LNCAP (cell line): ENCODE data around the gene SUSD1.

Source experiments
- TF ChIP-seq, protein P1 (sequence below): fragments of 450-650 bp; IDR thresholded peaks from 2 replicates; pipeline ENCODE4 v1.5.1; 2017; ENCODE audit warnings: mild to moderate bottlenecking

Gene SUSD1

DNA sequence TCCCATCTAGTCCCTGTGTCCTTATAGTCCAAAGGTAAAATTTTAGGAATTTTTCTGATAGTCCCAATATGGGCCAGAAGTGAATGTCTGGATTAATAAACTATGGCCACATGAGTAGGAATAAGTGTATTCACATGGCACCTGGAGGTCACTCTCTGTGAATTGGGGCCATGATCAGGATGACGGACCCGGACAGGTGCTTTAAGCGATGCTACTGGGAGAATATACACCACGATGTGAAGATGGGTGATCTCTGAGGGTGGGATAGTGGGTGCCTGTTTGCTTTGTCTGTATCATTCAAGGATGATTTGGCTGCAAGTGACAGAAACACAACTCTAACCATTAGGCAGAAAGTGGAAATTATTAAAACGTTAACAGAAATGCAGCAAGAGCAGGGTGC, 177.3 kb downstream of the SUSD1 start:
- TF ChIP-seq, protein P1, sequence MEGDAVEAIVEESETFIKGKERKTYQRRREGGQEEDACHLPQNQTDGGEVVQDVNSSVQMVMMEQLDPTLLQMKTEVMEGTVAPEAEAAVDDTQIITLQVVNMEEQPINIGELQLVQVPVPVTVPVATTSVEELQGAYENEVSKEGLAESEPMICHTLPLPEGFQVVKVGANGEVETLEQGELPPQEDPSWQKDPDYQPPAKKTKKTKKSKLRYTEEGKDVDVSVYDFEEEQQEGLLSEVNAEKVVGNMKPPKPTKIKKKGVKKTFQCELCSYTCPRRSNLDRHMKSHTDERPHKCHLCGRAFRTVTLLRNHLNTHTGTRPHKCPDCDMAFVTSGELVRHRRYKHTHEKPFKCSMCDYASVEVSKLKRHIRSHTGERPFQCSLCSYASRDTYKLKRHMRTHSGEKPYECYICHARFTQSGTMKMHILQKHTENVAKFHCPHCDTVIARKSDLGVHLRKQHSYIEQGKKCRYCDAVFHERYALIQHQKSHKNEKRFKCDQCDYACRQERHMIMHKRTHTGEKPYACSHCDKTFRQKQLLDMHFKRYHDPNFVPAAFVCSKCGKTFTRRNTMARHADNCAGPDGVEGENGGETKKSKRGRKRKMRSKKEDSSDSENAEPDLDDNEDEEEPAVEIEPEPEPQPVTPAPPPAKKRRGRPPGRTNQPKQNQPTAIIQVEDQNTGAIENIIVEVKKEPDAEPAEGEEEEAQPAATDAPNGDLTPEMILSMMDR, result no peak

DNA sequence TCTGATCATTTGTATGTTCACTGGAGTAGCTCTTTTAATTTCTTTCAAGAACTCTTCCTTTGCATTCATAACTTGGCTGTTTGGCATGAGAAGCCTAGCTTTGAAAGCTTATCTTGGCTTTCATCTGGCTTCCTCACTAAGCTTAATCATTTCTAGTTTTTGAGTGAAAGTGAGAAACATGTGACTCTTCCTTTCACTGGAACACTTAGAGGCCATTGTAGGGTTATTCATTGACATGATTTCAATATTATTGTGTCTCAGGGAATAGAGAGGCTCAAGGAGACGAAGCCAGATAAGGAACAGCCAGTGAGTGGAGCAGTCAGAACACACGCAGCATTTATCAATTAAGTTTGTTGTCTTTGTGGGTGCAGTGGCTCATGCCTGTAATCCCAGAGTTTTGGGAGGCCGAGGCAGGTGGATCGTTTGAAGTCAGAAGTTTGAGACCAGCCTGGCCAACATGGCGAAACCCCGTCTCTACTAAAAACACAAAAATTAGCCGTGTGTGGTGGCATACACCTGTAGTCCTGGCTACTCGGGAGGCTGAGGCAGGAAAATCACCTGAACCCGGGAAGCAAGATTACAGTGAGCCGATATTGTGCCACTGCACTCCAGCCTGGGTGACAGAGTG, 180.2 kb downstream of the SUSD1 start:
- TF ChIP-seq, protein P1, result no peak

DNA sequence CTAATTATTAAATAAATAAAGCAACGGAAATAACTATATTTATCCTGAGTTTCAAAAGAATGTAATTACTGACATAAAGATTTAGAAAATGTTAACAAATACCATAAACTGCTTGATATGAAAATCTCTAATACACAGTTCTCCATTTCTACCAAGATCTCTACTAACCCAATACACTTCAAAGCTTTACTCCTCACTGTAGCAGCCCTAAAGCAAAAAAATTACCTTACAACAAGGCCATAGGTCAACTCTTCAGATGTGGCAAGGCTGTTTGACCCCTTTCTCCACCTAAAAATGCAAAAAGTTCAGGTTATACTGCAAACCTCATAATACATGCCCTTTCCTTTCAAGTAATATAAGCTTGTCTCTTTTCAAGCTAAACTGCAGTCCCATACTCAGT, 181.8 kb downstream of the SUSD1 start:
- TF ChIP-seq, protein P1, result no peak

DNA sequence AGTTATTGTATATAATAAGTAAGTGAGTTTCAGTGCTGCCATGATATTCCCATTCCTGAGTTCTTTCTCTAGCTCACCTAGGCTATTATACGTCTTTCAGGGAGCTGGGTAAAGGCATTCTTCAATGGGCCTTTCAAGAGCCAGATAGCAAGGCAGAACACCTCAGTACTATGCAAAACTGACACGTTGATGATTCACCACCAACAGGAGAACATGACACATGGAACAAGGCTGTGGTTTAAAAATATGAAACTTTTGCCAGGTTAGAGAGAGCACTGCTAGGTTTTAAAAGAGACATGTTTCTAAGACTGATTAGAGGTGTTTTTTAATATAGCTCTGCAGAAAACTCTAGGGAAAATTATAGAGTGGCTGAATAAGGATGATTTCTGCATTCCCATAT, 182.6 kb downstream of the SUSD1 start:
- TF ChIP-seq, protein P1, result no peak

DNA sequence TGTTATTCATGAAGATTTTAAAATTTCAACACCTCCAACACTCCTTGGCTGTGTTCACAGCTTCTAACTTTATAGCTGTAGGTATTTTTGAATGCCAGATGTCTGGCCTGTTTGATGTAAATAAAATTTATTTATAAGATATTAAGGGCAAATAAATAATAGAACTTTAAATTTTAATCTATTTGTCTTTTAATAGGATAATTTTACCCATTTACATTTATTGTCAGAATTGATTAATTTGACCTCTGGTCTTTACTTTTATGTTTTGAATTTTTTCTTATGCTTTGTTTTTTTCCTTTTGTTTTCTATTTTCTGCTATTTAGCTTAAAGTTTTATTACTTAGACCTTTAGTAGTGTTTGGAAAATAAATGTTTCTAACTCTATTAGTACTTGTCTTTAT, 183.9 kb downstream of the SUSD1 start:
- TF ChIP-seq, protein P1, result no peak
